GDM1 (cell line): ENCODE data around the gene AKIP1.
"Not testable (repeated sequence)": the region's sequence is repeated elsewhere in the genome, so short reads cannot be mapped to it uniquely, and the experiment has no call there.

Source experiments
- DNase-seq: peaks from one replicate; lab custom pipeline; 2025; lab: John Stamatoyannopoulos, UW

The AKIP1 gene

DNA sequence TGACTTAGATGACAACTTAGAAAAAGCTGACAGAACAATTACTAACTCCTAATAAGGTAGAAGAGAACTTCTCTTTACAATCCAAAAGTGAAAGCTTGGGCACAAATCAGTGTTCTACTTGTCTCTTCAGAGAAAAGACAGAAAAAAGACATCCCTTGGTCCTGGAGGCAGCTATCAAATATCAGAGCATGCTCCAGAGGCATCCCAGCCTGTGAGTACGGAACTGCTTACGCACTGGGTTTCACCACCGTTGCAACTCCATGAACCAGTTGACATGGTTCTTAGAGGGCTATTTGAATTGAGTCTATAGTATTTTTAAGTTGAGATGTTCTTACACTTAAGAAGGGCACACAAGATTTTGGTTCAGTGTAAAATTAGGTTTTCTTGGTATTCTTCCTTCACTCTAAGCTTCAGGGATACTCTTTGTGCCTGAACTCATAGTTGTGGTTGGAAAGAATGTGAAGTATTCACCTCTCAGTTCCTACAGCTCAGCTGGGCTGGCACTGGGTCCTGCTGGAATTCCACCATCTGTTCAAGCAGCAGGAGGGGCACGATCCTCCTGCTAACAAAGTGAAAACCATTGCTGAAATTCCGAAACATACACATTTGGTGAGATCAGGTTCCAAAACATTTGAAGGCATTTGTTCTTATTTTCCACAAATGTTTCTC lies 6.3 kb downstream of the AKIP1 start:
- DNase-seq = no peak

DNA sequence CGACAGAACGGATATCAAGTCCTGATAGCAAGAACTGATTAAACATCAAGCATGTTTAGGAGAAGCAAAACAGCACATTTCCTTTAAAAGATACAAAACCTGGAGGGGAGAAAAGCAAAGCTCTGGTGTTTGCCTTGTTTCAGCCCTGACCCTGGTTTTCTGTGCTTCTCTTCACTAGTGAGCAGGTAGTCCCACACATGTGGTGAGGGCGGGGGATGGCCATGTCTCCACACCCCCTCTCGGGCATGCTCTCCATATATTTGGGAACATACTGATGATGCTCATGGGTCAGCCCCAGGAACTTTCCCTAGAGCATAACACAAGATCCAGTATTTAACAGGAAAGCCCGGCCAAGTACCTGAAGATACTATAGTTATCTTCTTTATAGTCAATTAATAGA lies 11.7 kb downstream of the AKIP1 start:
- DNase-seq = no peak

- DNase-seq = no peak
These were observed 14.7 kb downstream of the AKIP1 start for GRCh38 chr11:8925711-8926110.

GRCh38 chr11:8926236-8926635 lies 15.2 kb downstream of the AKIP1 start:
- DNase-seq = no peak

DNA sequence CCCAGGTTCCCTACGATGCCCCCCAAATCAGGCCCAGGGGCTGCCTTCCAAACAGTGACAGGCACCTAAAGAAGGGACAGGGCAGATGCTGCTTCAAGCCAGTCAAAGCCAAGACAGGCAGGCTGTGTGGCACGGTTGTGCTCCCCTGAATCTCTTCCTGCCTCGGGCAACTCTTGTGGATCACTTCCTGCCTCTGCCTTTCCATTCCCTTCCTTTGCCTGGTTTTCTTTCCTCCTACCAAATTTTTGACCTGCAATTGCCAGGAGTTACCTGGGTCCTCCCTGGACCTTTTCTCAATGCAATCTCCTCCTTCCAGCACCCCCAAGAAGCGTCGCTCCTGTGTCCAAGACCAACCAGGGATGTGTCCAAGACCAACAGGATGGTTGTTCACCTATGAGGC lies 16.2 kb downstream of the AKIP1 start:
- no peak for DNase-seq

DNA sequence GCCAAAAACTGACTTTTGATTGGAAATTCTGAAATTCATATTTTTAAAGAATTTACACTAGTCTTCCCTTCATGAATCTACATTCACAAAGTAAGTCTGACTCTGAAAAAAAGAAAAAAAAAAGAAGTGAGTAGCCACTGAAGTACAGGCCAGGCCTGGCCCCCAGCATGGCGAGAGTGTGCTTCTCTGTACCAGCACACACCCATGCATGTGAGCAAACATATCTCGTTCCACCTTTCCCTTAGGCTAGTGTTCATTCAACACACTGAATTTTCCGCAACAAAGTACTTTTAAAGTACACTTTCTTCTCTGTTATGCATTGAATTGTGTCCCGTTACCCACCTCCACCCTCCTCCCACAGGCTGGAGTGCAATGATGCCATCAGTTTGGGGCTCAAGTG lies 17.2 kb downstream of the AKIP1 start:
- no peak for DNase-seq

GRCh38 chr11:8928981-8929615 lies 18.1 kb downstream of the AKIP1 start:
- no peak for DNase-seq

- DNase-seq = no peak
These were observed 19.6 kb downstream of the AKIP1 start for GRCh38 chr11:8930456-8931175.

- no peak for DNase-seq
These were observed 21.7 kb downstream of the AKIP1 start, which contains the start of gene C11orf16 for GRCh38 chr11:8932564-8933180. Gene C11orf16, minus strand, starts transcription at chr11:8932947. Its CDS starts 639 bp downstream, at chr11:8932308.

DNA sequence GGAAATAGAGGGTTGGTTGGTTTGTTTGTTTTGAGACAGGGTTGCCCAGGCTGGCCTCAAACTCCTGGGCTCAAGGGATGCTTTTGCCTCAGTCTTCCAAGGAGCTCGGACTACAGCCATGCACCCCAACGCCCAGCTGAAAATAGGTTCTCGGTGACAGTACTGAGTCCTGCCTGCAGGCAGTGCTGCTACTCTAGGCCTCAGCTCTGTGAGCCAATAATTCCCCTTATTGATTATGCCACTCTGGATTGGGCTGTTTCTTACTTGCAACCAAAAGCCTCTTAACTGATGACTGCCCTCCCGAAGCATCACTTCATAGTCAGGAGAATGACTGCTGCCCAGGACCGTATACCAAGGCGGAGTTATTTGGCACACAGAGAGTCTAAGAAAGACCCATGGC lies 22.9 kb downstream of the AKIP1 start:
- no peak for DNase-seq

- DNase-seq = no peak
These were observed 23.9 kb downstream of the AKIP1 start for GRCh38 chr11:8934742-8935488.

- DNase-seq = not testable (repeated sequence)
These were observed 24.8 kb downstream of the AKIP1 start for GRCh38 chr11:8935789-8936188.

DNA sequence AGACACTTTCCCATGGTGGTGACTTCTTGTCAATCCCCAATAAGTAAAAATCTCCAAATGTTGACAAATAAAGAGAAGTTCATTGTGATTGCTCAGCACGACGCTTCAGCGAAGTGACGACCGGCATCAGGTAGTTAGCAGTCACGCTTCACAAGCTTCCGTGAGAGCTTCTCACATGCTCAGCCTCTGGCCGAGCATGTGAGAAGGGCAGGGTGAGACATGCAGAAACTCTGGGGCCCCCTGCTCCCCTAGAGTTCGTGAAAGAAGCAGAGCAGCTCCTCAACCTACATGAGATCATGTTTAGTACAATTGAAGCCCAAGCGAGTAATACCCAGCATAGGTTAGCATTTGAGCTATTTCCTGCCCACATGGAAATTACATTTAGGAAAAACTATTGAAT lies 26.2 kb downstream of the AKIP1 start:
- DNase-seq = no peak

DNA sequence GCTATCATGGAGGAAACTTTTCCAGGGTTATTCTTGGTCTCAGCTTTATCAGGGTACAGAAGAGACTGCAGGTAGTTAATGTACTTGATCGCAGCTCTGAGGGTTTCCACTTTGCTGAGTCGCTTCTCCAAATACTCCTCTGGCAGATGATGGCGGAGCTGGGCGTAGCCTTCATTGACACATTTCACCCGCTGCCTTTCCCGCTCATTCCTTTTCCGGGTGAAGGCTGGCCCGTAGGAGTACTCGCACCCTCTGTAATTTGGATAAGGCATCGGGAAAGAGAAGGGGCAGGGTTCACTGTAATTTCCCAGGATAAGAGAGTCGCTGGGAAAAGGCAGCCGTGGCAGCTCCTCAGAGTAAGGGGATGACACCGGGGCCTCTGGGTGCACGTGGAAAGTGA lies 26.7 kb downstream of the AKIP1 start:
- DNase-seq = no peak

DNA sequence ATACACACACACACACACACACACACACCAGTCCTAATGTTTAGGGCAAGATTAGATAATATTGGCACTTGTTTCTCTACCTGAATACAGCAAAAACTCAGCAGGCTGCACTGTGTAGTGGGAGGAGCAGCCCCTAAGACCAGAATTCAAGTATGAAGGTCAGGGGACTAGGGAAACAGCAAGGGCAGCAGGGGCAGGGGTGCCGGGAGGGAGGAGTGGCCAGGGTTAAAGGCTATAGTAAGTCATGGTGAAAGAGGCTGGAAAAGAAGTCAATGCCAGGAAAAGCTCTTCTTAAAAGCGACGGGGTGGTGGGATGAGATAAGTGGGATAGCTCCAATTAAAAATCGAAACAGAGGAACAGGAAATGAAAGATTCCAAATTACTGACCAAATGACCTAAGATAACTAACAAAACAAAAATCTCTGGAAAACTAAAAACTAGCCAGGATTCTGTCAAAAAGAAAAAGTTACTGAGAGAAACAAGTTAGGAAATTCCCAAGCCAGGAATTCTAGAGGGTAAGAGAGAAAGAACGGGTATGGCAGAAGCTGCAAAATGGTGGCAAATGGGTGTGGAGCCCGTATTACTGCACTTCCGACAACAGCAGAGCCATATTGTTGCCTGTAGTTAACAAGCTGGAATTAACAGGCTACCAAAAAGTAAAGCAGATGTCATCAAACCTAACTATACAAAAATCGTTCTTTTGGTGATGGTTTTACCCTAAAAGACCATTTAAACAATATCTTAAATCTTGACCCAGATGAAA lies 30.5 kb downstream of the AKIP1 start:
- no peak for DNase-seq

DNA sequence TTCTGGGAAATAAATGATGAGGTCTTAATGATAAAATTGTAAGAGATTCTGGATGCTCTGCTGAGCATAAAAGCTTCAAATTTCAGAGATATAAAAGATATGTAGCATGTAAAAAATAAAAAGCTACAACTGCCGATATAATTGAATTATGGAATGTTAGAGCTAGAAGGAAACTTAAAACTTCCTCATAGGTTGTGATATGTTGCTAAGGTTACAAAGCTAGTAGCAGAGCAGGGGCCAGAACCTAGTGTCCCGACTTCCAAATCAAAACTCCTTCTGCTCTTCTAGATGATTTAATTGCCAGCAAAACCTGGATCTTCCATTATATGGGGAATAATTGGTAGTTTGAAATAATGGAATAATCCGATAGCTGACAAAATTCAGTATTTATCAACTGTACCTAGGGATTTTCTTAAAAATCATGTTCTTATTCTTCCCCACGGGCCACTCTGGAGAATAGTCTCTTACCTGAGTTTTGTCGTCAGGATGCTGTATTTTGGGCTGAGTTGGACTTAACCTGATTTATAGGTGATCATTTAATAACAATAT lies 31.6 kb downstream of the AKIP1 start, which contains the start of gene ASCL3:
ASCL3 (minus strand) TSS at position 499 of the 549 bp plus-strand sequence. CDS start 4,855 bp downstream, outside the sequence.
- no peak for DNase-seq

DNA sequence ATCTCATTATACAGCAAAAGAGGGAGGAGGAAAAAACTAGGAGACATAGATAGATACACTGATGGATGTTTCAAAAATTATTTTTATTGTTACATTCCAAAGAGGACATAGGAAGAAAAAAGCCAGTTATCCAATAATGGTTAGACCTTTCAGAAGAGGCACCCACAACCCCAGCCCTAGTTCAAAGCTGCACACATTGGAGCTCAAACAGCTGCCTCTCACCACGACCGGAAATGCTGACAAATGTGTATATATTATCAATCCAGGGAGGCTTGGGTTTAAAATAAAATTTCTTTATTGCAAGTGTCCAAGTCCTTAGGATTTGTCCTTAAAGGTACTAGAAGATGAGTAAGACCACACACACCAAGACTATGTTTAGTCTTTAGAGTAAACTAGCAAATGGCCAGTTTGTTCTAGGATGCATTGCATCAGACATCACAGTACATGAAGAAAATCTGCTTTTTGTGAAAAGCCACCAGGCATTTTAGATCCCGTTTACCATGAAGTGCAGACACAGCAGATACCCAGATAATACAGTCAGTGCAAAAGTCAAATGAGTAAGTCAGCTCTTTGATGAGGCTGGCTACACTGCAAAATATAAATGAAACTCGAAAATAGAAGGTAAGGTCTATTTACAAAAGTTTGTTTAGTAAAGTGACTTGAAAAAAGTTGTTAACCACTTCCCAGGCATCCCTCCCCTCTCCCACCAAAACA lies 36.4 kb downstream of the AKIP1 start:
- DNase-seq = no peak

DNA sequence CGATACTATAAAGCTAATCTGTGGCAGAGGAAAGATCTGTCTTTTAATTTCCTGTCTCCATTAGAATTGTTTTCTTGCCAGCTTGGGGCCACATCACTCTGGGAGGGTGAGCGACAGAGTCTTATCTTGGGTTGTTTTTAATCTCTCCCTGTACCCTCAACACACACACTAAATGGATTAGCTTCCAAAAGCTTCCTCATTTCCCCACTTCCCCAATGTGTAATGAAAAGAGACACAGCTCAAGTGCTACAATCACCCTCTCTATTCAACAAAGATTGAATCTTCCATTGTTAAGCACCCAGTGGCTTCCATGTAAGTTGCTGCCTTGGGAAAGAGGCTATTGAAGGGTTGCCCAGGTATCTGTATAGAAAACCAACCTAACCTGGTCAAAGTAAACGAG lies 37.9 kb downstream of the AKIP1 start:
- peak; percentile 24 for DNase-seq

DNA sequence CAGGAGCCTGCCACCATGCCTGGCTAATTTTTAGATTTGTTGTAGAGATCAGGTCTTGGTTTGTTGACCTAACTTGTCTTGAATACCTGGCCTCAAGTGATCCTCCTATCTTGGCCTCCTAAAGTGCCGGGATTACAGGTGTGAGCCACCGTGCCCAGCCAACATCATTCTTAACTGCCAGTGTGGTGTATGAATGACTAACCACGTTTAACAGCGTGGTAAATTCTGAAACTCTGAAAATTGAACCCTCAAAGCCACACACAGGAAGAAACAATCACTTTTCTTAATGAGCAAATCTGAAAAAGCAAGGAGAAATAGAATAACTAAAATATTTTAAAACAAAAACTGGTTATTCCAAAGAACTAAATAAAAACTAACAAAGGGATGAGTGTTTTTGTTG lies 45.9 kb downstream of the AKIP1 start:
- no peak for DNase-seq

DNA sequence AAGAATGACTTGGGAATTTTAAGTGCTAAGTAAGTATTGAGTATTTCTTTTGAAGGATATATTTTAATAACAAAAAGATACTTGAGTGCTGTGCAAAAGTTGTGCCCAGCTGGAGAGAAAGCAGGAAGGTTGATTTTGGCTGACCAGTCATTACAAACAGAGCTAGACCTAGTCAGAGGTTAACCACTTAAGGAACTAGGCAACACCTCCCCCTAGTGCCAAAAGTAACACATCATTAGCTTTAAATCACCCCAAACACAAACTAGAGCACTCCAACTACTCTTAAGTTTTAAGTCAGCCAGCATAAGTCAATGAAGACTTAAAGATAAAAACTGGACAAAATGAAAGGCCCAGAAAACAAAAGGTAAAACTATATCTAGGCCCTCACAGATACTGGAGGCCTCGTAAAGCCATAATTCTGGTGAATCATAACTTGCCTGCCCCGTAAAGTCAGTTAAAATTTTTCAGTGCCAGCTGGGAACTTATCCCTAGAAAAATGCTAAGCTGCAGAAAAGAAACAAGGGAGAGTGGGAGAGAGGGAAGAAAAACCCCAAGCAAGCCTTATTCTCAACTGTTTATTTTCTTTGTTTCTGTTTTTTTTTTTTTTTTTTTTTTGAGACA lies 48.7 kb downstream of the AKIP1 start:
- DNase-seq = peak; percentile 37
